AG09309 (cell line): ENCODE results near the gene BCAT1.

Source experiments
- DNase-seq: peaks from one replicate; pipeline ENCODE4 v3.0.0-alpha.2; 2010; ENCODE audit warnings: low read depth
- H3K4me3 ChIP-seq: 2 replicates; pipeline ENCODE4 v1.5.1; 2011; ENCODE audit warnings: mild to moderate bottlenecking, low read depth, low read length, moderate library complexity; ENCODE audit not compliant: control insufficient read depth
- CTCF ChIP-seq: IDR thresholded peaks from 2 replicates; pipeline ENCODE4 v1.5.1; 2011; ENCODE audit warnings: mild to moderate bottlenecking, low read depth, low read length, inconsistent platforms; ENCODE audit not compliant: insufficient read depth, control insufficient read depth; ENCODE audit errors: missing control alignments

Gene BCAT1

DNA sequence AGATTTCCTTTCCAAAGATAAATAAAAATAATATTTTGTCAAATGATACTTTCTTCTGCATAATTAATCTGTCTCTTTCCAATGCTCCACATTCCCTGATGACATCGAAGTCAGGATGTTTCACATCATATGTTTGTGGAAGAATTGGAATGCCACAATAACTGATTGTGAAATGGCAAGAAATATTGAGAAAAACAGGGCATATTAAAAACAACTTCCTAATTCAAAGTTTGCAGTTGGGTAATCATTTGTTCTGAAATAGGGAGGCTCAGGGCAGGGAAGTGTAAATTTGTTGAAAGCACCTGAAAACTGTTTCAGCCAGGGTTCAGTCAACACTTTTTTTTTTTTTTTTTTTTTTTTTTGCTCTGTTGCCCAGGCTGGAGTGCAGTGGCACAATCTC is 50.7 kb downstream of the BCAT1 start:
- DNase-seq, result no peak
- H3K4me3 ChIP-seq, result no peak overlapping the region
- TF ChIP-seq CTCF, result no peak

GRCh38 chr12:24896171-24896570 is 52.7 kb downstream of the BCAT1 start:
- no peak for DNase-seq
- H3K4me3 ChIP-seq, result no peak overlapping the region
- no peak for TF ChIP-seq CTCF

DNA sequence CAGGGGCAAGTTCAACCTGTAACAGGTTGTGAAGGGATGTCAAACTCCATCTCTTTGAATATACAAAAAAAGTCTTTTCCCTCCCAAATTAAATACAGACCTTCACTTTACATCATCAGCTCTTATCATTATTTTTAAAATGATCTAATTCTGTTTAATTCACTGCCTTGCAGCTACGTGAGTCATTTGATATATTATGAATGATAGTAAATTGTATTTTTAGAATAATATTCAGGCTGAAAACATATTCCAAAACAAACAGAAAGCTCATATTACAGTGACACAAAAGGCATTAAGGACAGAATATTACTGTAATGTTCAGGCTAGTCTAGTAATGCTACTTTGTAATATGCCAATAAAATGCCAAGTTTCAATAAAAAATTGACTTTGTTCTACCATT is 53.3 kb downstream of the BCAT1 start:
- no peak for TF ChIP-seq CTCF
- no peak for DNase-seq
- H3K4me3 ChIP-seq, result no peak overlapping the region

DNA sequence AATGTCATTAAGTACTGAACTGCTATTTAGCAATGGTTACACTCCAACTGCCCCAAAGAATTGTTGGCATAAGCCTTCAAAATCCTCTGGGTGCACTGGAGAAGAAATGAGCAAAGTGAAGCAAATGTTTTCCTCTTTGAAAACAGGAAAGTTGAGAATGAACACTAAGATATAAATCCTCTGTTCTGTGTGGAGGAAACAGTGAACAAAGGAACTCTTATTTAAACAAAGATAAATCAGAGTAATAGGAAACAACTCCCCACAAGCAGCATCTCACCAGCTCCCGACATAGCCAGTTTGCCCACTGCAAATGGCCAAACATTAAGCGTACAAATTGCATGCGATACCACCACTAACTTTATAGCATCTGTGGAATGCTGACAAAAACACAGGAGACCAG is 54.0 kb downstream of the BCAT1 start:
- no peak for DNase-seq
- H3K4me3 ChIP-seq, result no peak overlapping the region
- no peak for TF ChIP-seq CTCF

DNA sequence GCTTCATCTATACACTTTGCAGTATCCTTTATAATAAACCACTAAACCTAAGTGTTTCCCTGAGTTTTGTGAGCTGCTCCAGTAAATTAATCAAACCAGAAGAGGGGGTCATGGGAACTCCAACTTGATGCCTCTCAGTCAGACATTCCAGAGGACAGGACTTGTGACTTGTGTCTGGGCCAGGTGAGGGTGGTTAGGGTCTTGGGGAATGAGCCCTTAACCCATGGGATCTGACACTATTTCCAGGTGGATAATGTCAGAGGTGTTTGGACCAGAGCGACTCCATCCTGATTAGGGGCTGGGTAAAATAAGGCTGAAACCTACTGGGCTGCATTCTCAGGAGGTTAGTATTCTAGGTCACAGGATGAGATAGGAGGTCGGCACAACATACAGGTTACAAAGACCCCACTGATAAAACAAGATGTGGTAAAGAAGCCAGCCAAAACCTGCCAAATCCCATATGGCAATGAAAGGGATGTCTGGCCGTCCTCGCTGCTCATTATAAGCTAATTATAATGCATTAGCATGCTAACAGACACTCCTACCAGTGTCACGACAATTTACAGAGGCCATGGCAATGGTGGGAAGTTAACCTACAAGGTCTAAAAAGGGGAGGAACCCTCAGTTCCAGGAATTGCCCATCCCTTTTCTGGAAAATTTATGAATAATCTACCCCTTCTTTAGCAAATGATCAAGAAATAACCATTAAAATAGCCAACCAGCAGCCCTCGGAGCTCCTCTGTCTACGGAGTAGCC is 58.7 kb downstream of the BCAT1 start:
- H3K4me3 ChIP-seq, result no peak overlapping the region
- TF ChIP-seq CTCF, result no peak
- no peak for DNase-seq

DNA sequence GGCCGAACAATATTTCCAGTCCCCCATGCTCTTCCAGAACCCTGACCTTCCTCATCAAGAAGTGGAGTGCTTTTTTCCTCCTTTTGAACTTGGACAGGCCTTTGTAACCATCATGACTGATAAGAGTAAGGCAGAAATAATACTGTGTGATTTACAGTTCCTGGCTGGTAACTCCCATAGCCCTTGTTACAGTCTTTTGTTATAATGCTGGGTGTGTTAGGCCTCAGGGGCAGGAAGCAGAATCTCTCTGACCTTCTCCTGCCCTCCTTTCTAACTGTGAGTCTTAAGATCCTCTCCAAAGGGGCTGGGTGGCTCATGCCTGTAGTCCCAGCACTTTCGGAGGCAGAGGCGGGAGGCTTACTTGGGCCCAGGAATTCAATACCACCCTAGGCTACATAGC is 59.5 kb downstream of the BCAT1 start:
- H3K4me3 ChIP-seq, result no peak overlapping the region
- DNase-seq, result no peak
- no peak for TF ChIP-seq CTCF
